Measurements from ENCODE around the gene KDM4B. TPM values are rescaled to one million over a fixed set of nuclear protein-coding genes. Genes with fewer than 3 reads are reported as not detected.

Gene KDM4B
- total and polyA plus RNA-seq, 2 of the 8 experiments (the other 6 are each of a cell fraction or from before 2014, with no cell fraction given), result 12.0 to 31.9 TPM

DNA sequence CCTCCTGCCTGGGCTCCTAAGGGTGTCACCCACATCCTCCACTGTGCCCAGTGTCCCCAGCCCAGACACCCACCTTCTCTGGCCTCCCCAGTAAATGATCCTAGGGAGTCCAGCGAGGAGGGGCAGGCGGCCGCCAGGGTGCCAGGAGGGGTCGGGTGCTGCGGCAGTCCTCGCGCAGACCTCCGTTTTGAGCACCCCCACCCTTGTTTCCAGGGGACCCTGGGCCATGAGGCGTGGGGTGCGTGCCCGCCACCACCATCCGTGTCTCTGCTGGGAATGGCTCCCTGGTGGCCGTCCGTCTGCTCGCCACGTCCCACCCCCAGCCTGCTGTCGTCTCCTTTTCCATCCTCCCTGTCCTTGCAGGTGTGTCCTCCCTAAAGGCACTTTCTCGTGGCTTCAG, 133.0 kb downstream of the KDM4B start:
- Histone ChIP-seq H3K23me2 (ENCODE audit: low read depth, low read length) (no peaks in the 10 kb centered on the region), H3K79me1 (ENCODE audit: low read depth, low read length) (no peaks in the 10 kb centered on the region), H3K23ac (ENCODE audit: insufficient read length) (no peak overlapping the region), H3K36me3 (ENCODE audit: control insufficient read depth in 2 of 4, insufficient read depth in 4 of 4, low read length in 3 of 4) (peaks cover 0 to 8% (median 0%) of the 10 kb centered on the region in 4 experiments; a peak in 2 of 8 replicates), H4K91ac (replicated peaks; ENCODE audit: insufficient read length, low read length) (peak overlapping the region; percentile 40), H4K8ac (ENCODE audit: extremely low read depth, insufficient read depth, low read length) (no peak overlapping the region; the same call in 1 of the 2 replicates), H2BK20ac (ENCODE audit: low read length) (no peak overlapping the region), H3K4ac (replicated peaks; ENCODE audit: insufficient read length, low read depth, low read length) (no peak overlapping the region), H3K14ac (ENCODE audit: insufficient read length) (no peak overlapping the region), H4K20me1 (replicated peaks in 1 of 2; ENCODE audit: control insufficient read depth in 1 of 2, insufficient read depth in 2 of 2, low read length in 2 of 2) (no peaks in the 10 kb centered on the region), H2BK5ac (ENCODE audit: low read depth, low read length) (no peak overlapping the region), H2AK5ac (ENCODE audit: low read depth, low read length) (no peak overlapping the region), H2BK15ac (ENCODE audit: low read length) (no peak overlapping the region), H3K27ac (ENCODE audit: low read depth, low read length) (no peak overlapping the region), H2BK12ac (ENCODE audit: low read depth, low read length) (no peak overlapping the region), H3K4me3 (ENCODE audit: extremely low read depth in 1 of 4, insufficient read depth in 2 of 4, low read depth in 3 of 4, low read length in 4 of 4) (no peak overlapping the region), H3K27me3 (replicated peaks in 1 of 4; ENCODE audit: control insufficient read depth in 3 of 4, extremely low read depth in 1 of 4, insufficient read depth in 3 of 4, low read length in 3 of 4) (no peaks in the 10 kb centered on the region), H2AFZ (ENCODE audit: low read length) (no peak overlapping the region), H3K9ac (replicated peaks in 1 of 4; ENCODE audit: extremely low read depth in 1 of 4, low read depth in 3 of 4, low read length in 3 of 4) (no peak overlapping the region), H4K5ac (ENCODE audit: insufficient read length, low read depth, low read length) (no peak overlapping the region), H2BK120ac (replicated peaks; ENCODE audit: low read depth, low read length) (no peak overlapping the region), H3K4me2 (ENCODE audit: insufficient read depth in 1 of 2, low read depth in 2 of 2, low read length in 2 of 2) (no peak overlapping the region), H3K9me3 (ENCODE audit: insufficient read depth in 2 of 2, low read depth in 1 of 2, low read length in 1 of 2) (peaks cover 14 to 16% of the 10 kb centered on the region in 2 experiments), H3K56ac (replicated peaks; ENCODE audit: insufficient read length, low read depth, low read length) (no peak overlapping the region), H3K18ac (ENCODE audit: extremely low read depth, low read length) (no peak overlapping the region), H3K4me1 (replicated peaks in 1 of 4; ENCODE audit: control insufficient read depth in 3 of 4, insufficient read depth in 4 of 4, low read length in 3 of 4) (no peaks in the 10 kb centered on the region), H3K79me2 (ENCODE audit: control insufficient read depth in 1 of 2, insufficient read depth in 2 of 2, low read length in 2 of 2) (no peaks in the 10 kb centered on the region)
- TF ChIP-seq BRCA1 (IDR thresholded peaks at IDR 0.05; ENCODE audit: low read depth, low read length) (no peak), RNF2 (IDR thresholded peaks at IDR 0.05; ENCODE audit: borderline replicate concordance, low read depth, low read length, missing control alignments, poor library complexity, severe bottlenecking) (no peak), CTBP2 (IDR thresholded peaks at IDR 0.05; ENCODE audit: borderline replicate concordance, insufficient read depth, insufficient read length, low read length) (no peak), TBP (IDR thresholded peaks at IDR 0.05; ENCODE audit: low read depth, low read length) (no peak), FOSL1 (IDR thresholded peaks at IDR 0.05; ENCODE audit: insufficient read depth, low read depth, low read length) (no peak), CEBPB (IDR thresholded peaks at IDR 0.05; ENCODE audit: low read depth, low read length) (no peak), ASH2L (IDR thresholded peaks at IDR 0.05; ENCODE audit: low read length) (no peak)
- FAIRE-seq (no peak), DNase-seq (ENCODE audit: low read depth in 1 of 2, low spot score in 2 of 2) (no peak)
- WGBS, 2 experiments (ENCODE audit: extremely low coverage in 1 of 2, insufficient coverage in 1 of 2, insufficient read length in 1 of 2, insufficient replicate concordance in 2 of 2, low coverage in 1 of 2, low lambda C conversion rate in 2 of 2, missing lambda C conversion rate in 1 of 2), result 94% methylated on average over 18 of the region's 18 CpGs; no CpG with 5 or more reads in 1 of the 2 experiments
- ChIA-PET POLR2A (ENCODE audit: partially characterized antibody) (no interaction called here), CTCF (ENCODE audit: partially characterized antibody) (no interaction called here)
